Stimulated activated CD4-positive, alpha-beta T cell treated with anti-CD3 and anti-CD28 coated beads, Interleukin-2, amount 100 ng/mL, for 24 hours (primary cell): Measurements from ENCODE around the gene DRC7.
A peak's percentile ranks its signal among the peaks of the same experiment; 100 is the strongest.

Source experiments
- DNase-seq, 2 donors: peaks; one replicate each; pipeline ENCODE4 v3.0.0-alpha.2; 2020

The DRC7 gene

DNA sequence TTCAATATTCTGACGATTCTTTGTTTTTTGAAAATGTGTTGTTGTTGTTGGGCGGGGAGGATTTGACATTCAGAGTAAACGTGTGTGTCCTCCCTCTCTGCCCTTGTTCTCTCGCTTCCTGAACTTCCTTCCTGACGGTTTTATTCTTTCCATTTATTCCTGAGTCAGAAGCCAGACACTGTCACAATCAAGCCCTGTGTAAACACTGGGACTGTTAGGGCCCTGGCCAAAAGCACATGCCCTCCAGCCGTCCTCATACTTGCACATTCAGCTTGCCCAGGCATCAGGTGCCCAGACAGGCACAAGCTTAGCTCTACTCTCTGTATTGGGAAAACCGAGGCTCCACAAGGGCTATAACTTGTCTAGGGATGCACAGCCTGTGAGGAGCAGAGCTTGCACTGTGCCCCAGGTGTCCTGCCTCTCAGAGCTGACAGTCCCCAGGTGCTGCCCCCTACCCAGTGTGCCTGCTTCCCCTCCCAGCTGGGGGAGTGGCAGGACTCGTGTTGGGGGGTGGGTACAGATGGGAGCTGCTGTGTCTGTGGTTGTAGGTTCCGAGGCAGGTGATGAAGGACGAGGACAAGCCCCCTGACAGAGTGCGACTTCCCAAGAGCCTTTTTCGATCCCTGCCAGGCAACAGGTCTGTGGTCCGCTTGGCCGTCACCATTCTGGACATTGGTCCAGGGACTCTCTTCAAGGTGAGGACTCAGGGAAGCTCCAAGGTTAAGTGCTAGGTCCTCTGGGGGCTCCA is 16.8 kb upstream of the DRC7 start:
- no peak for DNase-seq

DNA sequence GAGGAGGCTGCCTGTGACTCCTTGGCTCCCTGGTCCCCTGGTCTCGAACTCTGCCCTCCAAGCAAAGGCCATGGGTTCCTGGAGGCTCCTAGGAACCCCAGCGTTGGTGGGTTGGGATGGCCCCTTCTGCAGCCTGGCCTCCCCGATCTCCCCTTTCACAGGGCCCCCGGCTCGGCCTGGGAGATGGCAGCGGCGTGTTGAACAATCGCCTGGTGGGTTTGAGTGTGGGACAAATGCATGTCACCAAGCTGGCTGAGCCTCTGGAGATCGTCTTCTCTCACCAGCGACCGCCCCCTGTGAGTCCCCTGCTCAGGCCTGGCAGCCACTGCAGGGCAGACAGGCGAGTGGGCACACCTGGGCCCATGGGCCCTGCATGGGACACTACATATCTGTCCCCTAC is 15.6 kb upstream of the DRC7 start:
- no peak for DNase-seq

DNA sequence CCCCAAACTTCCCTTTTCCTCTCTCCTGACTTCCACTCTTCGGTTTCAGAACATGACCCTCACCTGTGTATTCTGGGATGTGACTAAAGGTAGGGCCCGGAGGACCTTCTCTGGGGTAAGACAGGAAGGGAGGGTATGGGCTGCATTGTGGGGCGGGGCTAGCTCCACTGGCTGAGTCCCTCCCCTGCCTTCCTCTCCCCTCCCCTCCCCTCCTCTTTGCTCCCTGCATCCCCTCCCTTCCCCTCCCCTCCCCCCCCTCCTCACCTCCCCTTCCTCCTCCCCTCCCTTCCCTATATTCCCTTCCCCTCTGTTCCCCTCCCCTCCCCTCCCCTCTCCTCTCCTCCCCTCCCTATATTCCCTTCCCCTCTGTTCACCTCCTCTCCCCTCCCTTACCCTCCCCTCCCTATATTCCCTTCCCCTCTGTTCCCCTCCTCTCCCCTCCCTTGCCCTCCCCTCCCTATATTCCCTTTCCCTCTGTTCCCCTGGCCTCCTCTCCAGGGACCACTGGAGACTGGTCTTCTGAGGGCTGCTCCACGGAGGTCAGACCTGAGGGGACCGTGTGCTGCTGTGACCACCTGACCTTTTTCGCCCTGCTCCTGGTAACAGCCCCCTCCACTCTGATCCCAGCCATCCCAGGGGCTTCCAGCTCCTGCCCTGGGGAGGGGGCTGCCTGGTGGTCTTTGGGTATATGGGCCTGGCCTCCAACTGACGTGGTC is 14.7 kb upstream of the DRC7 start:
- no peak for DNase-seq

DNA sequence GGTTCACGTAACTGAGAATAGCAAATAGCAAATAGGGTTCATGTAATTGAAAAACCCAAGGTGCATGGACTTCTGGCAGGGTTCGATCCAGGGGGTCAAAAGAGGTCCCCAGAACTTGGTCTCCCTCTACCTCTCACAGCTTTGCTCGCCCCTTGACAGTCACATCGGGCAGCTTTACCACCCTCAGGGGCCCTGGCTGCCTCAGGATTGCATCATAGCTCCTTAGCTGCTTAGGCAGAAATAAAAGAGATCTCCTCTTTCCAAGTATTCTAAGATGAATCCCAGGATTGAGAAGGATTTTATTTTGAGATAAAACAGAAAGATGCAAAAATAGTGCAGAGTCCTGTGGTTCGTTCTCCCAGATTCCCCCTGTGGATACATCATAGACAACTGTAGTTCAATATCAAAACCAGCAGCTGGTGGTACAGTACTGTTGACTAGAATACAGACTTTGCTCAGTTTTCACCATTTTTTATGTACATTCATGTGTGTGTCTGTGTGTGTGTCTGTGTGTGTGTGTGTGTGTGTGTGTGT is 13.7 kb upstream of the DRC7 start:
- no peak for DNase-seq

DNA sequence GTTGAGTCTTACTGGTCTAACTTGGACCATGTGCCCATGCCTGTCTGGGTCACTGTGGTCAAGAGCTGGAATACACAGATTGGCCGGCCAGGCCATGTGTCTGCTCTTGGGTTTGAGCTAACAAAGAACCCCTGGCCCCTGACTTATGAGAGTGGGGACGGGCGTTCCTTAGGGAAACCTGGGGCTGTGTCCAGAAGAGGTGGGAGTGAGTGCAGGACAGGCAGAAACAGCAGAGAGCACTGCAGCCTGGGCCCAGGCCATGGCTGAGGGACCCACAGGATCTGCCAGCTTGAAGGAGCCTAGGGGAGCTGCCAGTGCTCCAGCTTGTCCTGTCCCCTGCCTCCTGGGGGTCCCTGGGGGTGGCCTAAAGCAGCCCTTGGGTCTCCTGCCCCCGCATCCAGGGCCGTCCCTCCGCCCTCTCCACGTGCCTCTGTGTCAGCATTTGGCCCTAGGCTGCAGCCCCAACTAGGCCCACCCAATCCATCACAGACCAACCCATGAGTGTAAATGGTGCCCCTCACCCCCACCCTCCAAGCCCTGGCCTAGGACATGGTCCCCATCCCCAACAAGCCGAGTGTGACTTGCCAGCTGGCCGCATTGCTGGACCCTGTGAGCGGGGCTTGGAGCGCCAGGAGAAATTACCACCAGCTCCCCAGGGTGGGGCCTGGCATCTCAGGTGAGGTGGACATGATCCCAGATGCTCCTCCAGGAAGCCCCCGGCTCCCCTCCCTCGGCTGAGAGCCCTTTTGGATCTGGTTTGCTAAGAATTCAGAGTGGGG is 12.5 kb upstream of the DRC7 start:
- DNase-seq: no peak

DNA sequence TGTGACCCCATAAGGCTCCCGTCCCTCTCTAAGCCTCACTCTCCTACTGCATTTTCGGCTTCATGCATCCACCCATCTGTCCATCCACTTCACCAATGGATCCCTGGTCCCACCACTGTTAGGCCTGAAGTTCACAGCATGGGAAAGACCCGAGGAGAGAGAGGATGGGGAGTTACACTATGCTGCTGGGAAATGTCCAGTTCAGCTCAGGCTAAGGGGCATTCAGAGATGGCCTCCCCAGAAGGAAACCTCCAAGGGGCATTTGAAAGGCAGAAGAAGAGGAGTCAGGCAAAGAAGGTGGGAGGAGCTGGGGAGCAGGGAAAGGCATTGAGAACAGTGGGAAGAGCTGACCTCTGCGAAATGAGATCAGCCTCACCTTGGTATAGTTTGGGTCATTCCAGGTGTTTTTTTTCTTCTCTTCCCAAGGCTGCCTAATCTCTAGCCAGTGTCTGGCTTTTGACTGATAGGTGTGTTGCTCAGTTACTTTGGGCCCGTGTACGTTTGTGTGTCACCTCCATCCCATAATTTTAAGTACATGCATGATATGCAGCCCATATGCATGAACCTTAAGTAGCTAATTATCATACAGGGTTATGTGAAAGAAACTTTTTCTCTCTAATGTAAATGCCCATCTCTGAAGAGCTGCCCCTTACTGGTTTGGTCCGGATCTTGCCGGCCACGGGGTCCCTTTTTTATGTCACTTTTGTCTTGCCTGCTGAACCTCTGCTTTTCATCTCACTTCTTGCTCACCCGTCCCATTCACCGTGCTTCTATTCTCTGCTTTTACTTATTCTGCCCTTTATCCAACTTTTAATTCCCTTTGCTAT is 11.6 kb upstream of the DRC7 start:
- DNase-seq: no peak

DNA sequence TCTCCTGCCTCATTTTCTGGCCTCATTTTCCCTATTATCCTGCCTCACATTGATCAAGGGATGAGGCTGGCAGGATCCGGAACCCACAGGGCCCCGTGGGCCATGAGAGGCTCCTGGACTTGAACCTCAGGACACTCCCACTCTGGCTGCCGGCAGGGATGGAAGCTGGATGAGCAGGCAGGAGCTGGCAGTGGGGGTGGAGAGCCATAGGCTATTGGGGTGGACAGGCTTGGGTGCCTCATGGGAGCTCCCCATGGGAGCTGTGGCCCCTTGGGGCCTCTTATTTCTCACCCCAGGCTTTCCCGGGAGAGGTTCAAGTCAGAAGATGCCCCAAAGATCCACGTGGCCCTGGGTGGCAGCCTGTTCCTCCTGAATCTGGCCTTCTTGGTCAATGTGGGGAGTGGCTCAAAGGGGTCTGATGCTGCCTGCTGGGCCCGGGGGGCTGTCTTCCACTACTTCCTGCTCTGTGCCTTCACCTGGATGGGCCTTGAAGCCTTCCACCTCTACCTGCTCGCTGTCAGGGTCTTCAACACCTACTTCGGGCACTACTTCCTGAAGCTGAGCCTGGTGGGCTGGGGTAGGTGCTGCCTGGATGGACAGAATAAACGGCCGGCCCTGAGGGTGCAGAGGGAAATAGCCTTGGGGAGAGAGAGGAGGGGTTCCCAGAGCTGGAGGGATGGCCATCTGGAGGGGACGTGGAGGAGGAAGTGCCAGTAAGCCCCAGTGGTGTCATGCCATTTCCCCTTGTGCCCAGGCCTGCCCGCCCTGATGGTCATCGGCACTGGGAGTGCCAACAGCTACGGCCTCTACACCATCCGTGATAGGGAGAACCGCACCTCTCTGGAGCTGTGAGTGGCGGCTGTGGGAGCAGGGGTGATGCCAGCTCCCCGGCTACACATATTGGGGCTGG is 10.7 kb upstream of the DRC7 start:
- no peak for DNase-seq

DNA sequence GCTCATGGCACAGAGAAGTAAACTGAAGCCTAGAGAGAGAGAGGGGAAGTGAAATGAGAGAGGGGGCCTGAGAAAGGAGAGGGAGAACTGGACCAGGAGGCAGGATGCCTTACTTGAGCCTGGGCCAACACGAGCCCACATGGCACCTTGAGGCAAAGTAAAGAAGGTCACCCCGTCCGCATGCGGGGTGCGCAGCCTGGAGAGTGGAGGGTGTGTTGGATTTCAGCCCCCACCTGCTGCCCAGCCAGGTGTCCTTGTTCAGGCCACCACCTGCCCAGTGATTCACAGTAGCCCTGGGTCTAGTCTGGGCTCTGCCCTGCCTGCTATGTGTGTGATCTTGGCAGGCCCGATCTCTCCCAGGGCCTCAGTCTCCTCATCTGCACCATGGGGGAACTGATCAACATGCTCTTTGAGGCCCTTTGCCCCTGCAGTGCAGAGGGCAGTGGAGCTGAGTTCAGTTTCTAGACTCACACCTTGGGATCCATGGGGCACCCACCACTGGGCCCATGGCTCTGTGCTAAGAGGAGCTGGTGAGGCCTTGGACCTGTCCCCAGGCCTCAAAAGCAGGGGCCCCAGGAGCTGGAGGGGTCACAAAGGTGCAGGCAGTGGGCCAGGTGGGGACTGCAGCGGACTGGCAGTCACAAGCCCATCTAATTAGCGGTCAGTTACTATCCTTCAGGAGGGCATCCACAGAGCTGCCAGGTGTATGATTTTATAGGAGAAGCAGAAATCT is 9.8 kb upstream of the DRC7 start:
- no peak for DNase-seq

DNA sequence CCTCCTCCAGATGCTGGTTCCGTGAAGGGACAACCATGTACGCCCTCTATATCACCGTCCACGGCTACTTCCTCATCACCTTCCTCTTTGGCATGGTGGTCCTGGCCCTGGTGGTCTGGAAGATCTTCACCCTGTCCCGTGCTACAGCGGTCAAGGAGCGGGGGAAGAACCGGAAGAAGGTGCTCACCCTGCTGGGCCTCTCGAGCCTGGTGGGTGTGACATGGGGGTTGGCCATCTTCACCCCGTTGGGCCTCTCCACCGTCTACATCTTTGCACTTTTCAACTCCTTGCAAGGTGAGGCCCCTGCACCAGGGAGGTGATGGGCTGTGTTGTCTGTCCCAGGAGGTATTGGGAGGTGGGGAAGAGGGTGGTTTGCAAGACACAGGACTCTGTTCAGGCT is 9.0 kb upstream of the DRC7 start:
- DNase-seq: no peak

DNA sequence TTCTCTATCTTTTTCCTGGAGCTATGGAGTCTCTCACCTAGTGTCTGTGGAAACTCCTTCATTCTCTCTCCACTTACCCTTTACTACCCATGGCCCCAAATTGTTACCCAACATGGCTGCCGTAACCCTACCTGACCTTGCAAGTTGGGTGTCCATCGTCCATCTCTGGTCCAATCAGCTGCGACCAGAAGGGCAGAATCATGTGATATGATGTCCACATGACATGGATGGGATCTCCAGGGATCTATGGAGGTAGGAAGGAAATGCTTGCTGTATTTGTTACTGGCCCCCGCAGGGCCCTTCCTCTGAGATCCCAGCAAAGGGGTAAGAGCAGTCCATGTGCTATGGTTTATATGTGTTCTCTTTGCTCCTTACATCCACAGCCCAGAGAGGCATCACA is 8.0 kb upstream of the DRC7 start:
- DNase-seq: no peak

DNA sequence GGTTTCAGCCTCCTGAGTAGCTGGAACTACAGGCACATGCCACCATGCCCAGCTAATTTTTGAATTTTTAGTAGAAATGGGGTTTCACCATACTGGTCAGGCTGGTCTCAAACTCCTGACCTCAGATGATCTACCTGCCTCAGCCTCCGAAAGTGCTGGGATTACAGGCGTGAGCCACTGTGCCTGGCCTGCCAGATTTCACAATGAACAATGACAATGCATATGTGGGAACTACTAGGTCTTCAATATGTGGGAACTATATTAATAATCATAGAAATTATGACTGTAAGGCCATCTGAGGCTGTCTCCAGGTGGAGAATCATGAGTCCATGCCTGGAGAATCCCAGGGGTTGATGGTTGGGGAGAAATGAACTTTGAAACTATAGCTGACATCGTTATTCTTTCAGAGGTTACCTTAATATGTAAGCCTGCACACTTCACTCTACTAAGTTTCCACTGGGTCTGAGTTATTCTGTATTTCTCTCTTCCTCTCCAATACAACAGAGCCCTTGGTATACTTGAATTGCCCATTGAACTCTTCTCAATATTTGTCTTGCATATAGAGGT is 7.2 kb upstream of the DRC7 start:
- DNase-seq: no peak

DNA sequence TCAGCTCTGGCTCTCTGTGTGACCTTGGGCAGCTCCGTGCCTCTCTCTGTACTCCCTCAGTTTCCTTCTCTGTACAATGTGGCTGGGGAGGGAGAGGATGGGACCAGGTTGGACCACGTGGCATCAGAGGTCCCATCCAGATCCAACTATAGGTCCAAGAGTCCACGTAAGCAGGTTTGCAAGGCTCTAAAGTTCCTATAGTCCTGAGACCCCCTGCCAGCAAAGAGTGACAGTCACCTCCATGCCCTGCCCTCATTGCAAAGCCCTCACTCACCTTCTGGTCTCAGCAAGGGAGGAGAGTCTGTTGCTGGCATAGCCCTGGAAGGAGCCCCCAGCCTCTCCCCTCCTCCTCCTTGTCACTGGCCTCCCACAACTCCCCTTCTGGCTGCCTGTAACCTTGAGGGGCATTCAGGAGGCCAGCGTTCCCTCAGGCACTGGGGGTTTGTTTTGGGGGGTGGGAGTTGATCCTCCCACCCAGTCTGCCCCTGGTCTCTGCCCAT is 6.1 kb upstream of the DRC7 start:
- DNase-seq: no peak

DNA sequence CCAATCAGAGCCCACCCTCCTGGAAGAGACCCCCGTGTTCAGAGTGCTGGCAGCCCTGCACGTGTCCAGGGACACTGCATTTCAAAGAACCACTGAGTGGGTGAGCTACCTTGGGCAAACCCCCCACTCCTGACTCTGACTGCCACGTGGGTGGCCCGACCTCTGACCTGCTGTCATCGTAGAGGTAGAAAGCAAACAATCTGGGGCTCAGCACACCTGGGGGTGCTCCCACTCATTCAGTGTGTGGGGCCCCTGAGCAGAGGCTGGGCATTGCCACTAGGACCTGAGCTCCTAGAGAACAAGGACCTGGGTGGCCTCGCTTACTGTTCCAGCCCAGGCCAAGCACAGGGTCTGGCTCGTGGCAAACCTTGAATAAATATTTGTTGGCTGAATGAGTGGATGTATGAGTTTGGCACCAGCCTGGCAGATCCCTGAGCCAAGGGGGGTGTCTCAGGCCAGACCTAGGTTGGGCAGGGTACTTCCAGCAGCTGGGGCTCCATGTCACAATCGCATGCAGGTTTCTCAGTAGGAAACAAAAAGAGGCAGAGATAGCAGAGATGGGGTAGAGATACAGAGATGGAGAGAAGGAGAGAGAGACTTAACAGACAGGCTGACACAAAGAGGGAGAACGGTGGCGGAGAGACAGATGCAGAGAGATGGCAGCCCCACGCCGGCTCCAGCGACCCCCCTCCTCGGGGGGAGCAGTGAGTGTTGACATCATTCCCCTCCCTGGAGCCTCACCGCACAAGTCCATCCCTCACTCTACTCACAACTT is 5.4 kb upstream of the DRC7 start:
- DNase-seq: no peak

DNA sequence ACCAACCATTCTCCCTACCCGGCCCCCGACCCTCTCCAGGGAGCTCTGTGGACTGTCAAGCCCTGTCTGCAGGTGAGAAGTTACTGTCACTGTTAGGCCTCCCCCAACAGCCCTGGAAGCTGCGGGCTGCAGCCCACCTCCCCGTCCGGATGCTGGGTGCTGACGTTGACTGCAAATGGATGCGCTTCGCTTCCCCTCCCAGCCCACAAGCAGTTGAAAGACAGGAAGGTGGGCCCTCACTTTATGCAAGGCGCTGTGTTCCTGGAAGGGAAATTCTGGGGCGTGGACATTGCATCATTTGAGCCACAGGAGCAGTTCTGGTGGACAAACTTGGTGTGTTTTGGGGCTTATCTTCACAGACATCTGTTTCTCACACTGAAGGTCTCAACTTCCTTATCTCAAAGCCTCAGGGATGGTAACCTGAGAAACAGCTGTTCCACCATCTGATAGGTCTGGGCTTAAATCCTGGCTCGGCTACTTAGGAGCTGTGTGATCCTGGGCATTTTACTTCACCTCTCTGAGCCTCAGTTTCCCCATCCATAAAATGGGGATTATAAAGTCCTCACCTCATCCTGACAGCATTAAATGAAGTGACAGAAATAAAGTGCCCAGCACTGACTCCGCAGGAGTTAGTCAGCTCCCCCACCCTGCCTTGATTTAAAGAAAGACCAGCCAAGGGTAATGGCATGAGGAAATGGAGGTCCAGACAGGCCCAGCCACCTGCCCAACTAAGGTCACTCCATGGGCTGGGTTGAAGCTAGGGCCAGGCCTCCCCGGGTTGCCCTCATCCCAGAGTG is 4.6 kb upstream of the DRC7 start:
- DNase-seq: peak in 1 of 2 donors; percentile 13

DNA sequence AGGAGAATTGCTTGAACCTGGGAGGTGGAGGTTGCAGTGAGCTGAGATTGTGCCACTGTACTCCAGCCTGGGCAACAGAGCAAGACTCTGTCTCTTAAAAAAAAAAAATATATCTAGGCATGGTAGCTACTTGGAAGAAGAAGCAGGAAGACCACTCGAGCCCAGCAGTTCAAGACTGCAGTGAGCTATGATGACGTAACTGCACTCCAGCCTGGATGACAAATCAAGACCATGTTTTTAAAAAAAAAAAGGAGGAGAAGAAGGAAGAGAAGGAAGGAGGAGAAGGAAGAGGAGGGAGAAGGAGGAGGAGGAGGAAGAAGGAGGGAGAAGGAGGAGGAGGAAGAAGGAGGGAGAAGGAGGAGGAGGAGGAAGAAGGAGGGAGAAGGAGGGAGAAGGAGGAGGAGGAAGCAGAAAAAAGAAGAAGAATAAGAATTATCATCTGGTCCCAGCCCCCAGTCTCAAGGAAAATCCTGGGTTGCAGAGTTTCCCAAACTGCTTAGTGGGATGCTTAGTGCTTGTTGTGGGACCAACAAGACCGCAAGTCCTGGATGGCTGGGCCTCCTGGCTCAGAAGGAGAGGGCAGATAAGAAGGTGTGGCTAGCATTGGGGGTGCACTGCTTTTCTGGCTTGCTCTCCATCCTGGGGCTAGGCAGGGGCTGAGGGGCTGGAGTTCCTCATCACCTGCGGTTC is 3.7 kb upstream of the DRC7 start:
- no peak for DNase-seq

DNA sequence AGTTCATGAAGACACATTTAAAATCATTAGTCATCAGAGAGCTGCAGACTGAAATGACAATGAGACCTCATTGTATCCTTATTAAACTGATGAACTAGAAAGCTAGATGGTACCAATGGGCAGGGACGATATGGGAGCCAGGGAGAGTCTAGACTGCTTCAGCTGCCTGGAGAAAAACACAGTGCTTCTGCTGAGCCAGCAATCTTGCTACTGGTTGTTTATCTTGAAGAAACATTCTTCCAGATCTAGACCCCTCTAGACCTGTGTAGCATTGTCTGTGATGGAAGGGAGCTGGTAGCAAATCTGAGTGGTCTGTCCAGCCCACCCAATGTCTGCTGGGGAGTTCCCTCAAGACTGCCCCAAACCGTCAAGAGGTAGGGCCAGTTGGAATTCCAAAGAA is 2.0 kb upstream of the DRC7 start:
- DNase-seq: no peak

DNA sequence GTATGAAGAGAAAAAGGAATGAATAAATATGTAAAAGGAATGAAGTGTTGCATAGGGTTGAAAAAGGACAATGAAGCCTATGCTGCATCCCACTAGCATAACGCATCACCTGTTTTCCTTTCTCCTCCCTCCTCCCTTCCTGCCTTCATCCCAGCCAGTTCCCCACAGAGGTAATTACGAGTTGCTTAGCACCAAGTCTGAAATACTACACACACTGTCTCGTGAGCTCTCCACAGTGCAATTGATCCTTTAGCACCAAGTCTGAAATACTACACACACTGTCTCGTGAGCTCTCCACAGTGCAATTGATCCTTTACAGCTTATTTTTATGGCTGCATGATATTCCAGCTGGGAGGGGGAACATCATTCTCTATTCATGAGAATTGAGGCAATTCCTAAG is 1.1 kb upstream of the DRC7 start:
- no peak for DNase-seq

DNA sequence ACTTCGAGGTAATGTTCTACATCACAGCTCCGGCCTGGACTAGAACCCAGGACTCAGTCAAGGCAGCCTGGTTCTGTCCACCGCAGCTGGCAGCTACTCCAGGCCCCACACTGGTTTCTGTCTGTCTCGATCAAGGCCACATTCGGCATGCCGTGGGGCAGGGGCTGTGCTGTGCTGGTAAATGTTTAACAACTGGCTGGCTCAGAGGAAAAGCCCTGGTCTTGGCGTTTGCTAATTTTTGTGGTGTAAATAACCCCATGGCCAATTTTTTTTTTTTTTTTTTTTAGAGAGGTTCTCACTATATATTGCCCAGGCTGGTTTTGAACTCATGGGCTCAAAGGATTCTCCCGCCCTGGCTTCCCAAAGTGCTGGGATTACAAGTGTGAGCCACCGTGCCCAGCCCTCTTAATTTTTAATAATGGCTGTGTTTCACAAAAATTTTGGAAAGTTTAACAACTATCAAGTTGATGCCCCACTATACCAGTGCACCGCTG is 328 bp upstream of the DRC7 start:
- no peak for DNase-seq
